B cell (primary cell): ENCODE data around the gene DOLPP1.
"Not testable (repeated sequence)": the region's sequence is repeated elsewhere in the genome, so short reads cannot be mapped to it uniquely, and the experiment has no call there.

Experiments
- CTCF ChIP-seq: fragments of 200-600 bp; IDR thresholded peaks from one replicate; pipeline ENCODE4 v1.8.0; 2022; ENCODE audit warnings: antibody characterized with exemption, mild to moderate bottlenecking
- EZH2 ChIP-seq: IDR thresholded peaks from 2 replicates; pipeline ENCODE4 v1.6.1; 2012; ENCODE audit warnings: borderline replicate concordance, low read depth, mild to moderate bottlenecking, moderate library complexity, low read length; ENCODE audit not compliant: insufficient read depth, poor library complexity, severe bottlenecking

- TF ChIP-seq CTCF, EZH2: not testable (repeated sequence)
Measured at GRCh38 chr9:129112526-129112925, 31.6 kb downstream of the DOLPP1 start.
